Measurements from ENCODE around the gene TMEM164. TPM values are rescaled to one million over a fixed set of nuclear protein-coding genes. Genes with fewer than 3 reads are reported as not detected.

TMEM164 gene
- polyA plus RNA-seq, 3 donors: 11.5 to 29.3 (median 12.7) TPM

GRCh38 chrX:110173192-110174175 is 170.6 kb downstream of the TMEM164 start:
- H3K27ac ChIP-seq (ENCODE audit: low read depth, low read length): no peak overlapping the region
- WGBS, 3 donors: 80 to 89% (median 88%) methylated on average over 18 to 19 of the region's 19 CpGs

GRCh38 chrX:110175146-110175545 is 172.2 kb downstream of the TMEM164 start:
- H3K27ac ChIP-seq (ENCODE audit: low read depth, low read length): no peak overlapping the region
- 37 to 89% (median 53%) methylated on average over 3 to 4 of the region's 4 CpGs for WGBS, 3 donors

GRCh38 chrX:110175696-110176095 is 172.8 kb downstream of the TMEM164 start:
- 68 to 93% (median 76%) methylated on average over 2 to 3 of the region's 3 CpGs for WGBS, 3 donors
- H3K27ac ChIP-seq (ENCODE audit: low read depth, low read length): no peak overlapping the region

- 74 to 85% (median 77%) methylated on average over 5 of the region's 5 CpGs for WGBS, 3 donors
Observed at GRCh38 chrX:110178179-110178865, 175.4 kb downstream of the TMEM164 start.

GRCh38 chrX:110180176-110180927 is 177.4 kb downstream of the TMEM164 start:
- H3K27ac ChIP-seq (ENCODE audit: low read depth, low read length): no peak overlapping the region
- WGBS, 3 donors: 66 to 79% (median 76%) methylated on average over 5 of the region's 5 CpGs

More at GRCh38 chrX:110178179-110178865, 175.4 kb downstream of the TMEM164 start:
- H3K27ac ChIP-seq (ENCODE audit: low read depth, low read length): no peak overlapping the region

GRCh38 chrX:110180928-110181310 is 178.0 kb downstream of the TMEM164 start:
- no peak overlapping the region for H3K27ac ChIP-seq (ENCODE audit: low read depth, low read length)
- WGBS, 3 donors: 49 to 57% (median 57%) methylated on average over 6 of the region's 6 CpGs

GRCh38 chrX:110181459-110182137 is 178.7 kb downstream of the TMEM164 start:
- 84 to 88% (median 86%) methylated on average over 2 of the region's 2 CpGs for WGBS, 3 donors
- H3K27ac ChIP-seq (ENCODE audit: low read depth, low read length): no peak overlapping the region

- H3K27ac ChIP-seq (ENCODE audit: low read depth, low read length): no peak overlapping the region
- WGBS, 3 donors: 77 to 100% (median 95%) methylated on average over 1 of the region's 1 CpG
Observed at GRCh38 chrX:110182362-110182761, 179.4 kb downstream of the TMEM164 start.

- 67 to 88% (median 82%) methylated on average over 6 of the region's 6 CpGs for WGBS, 3 donors
- no peak overlapping the region for H3K27ac ChIP-seq (ENCODE audit: low read depth, low read length)
Observed at GRCh38 chrX:110182865-110183264, 180.0 kb downstream of the TMEM164 start.

GRCh38 chrX:110183314-110183713 is 180.4 kb downstream of the TMEM164 start:
- 76 to 100% (median 98%) methylated on average over 1 to 2 of the region's 2 CpGs for WGBS, 3 donors
- no peak overlapping the region for H3K27ac ChIP-seq (ENCODE audit: low read depth, low read length)

GRCh38 chrX:110188701-110189558 is 186.0 kb downstream of the TMEM164 start:
- no peak overlapping the region for H3K27ac ChIP-seq (ENCODE audit: low read depth, low read length)
- 47 to 77% (median 50%) methylated on average over 3 to 4 of the region's 4 CpGs for WGBS, 3 donors

GRCh38 chrX:110192516-110192915 is 189.6 kb downstream of the TMEM164 start:
- no peak overlapping the region for H3K27ac ChIP-seq (ENCODE audit: low read depth, low read length)
- 77 to 98% (median 78%) methylated on average over 4 of the region's 4 CpGs for WGBS, 3 donors

- WGBS, 3 donors: 50 to 82% (median 61%) methylated on average over 3 of the region's 3 CpGs
- no peak overlapping the region for H3K27ac ChIP-seq (ENCODE audit: low read depth, low read length)
Observed at GRCh38 chrX:110194977-110195376, 192.1 kb downstream of the TMEM164 start.

- no peak overlapping the region for H3K27ac ChIP-seq (ENCODE audit: low read depth, low read length)
- whole genome bisulfite sequencing, 3 donors: 78 to 97% (median 95%) methylated on average over 3 of the region's 3 CpGs
Observed at GRCh38 chrX:110201799-110202198, 198.9 kb downstream of the TMEM164 start.

- no peak overlapping the region for H3K27ac ChIP-seq (ENCODE audit: low read depth, low read length)
Observed at GRCh38 chrX:110204986-110205385, 202.1 kb downstream of the TMEM164 start.

- 63 to 93% (median 87%) methylated on average over 2 of the region's 2 CpGs for WGBS, 3 donors
- no peak overlapping the region for H3K27ac ChIP-seq (ENCODE audit: low read depth, low read length)
Observed at GRCh38 chrX:110208092-110208491, 205.2 kb downstream of the TMEM164 start.

GRCh38 chrX:110210417-110211139 is 207.7 kb downstream of the TMEM164 start:
- H3K27ac ChIP-seq (ENCODE audit: low read depth, low read length): no peak overlapping the region
- 60 to 68% (median 63%) methylated on average over 5 of the region's 5 CpGs for WGBS, 3 donors

Measured in adipose tissue (tissue), 3 donors.